Head of caudate nucleus (tissue), 42 donors: ENCODE data around the gene DSTYK.
A peak's percentile ranks its signal among the peaks of the same experiment; 100 is the strongest.

Experiments
- DNase-seq, 42 donors: peaks; one replicate each; pipeline versions ENCODE4 v3.0.0 to v3.0.0-alpha.2; 2020 to 2021; ENCODE audit warnings: mixed read lengths in 7 of 42
- intact Hi-C: fragments of 100-400 bp; cut with DNase I; formaldehyde crosslinking; loops from one replicate; pipeline ENCODE4 v1.15.0; 2022

Gene DSTYK

GRCh38 chr1:205227584-205228013 lies 16.1 kb upstream of the DSTYK start, which contains the start of gene TMCC2:
TSS of gene TMCC2 (plus strand) at chr1:205227946. CDS start at chr1:205228565, 619 bp downstream.
- DNase-seq = peak; percentile 92 to 99 (median 98)
- intact Hi-C loops = loop anchor here (1.0 to 2.0 kb wide), 2 partner anchors 16 to 29 kb away; partner anchors contain the start of gene DSTYK

- DNase-seq = peak in 3 of 42 donors; percentile 20 to 58 (median 26)
- intact Hi-C loops = loop anchor here (1.0 kb wide), 1 partner anchor 16 kb away; the partner anchor contains the start of gene DSTYK
These were observed 15.5 kb upstream of the DSTYK start for GRCh38 chr1:205226868-205227583.

GRCh38 chr1:205225901-205226765 lies 14.6 kb upstream of the DSTYK start:
- intact Hi-C loops = no loop called here
- DNase-seq = peak in 1 of 42 donors; percentile 21

GRCh38 chr1:205224736-205225135 lies 13.2 kb upstream of the DSTYK start:
- intact Hi-C loops = no loop called here
- DNase-seq = no peak

GRCh38 chr1:205220421-205220820 lies 8.9 kb upstream of the DSTYK start:
- DNase-seq = no peak
- intact Hi-C loops = no loop called here

GRCh38 chr1:205217418-205217817 lies 5.9 kb upstream of the DSTYK start:
- intact Hi-C loops = no loop called here
- DNase-seq = no peak

GRCh38 chr1:205216588-205216987 lies 5.1 kb upstream of the DSTYK start:
- no peak for DNase-seq
- intact Hi-C loops = no loop called here

- DNase-seq = no peak
- intact Hi-C loops = loop anchor here (5.0 kb wide), 1 partner anchor 92 kb away; the partner anchor contains the start of gene RBBP5
These were observed 3.3 kb upstream of the DSTYK start for GRCh38 chr1:205214756-205215155.

GRCh38 chr1:205211839-205212536 lies 486 bp upstream of the DSTYK start:
- intact Hi-C loops = loop anchor here (1.0 to 5.0 kb wide), 2 partner anchors 15 to 90 kb away; partner anchors contain the start of genes RBBP5 and TMCC2
- no peak for DNase-seq

- intact Hi-C loops = loop anchor here (1.0 to 5.0 kb wide), 2 partner anchors 17 to 88 kb away; partner anchors contain the start of genes RBBP5 and TMCC2
- DNase-seq = peak in 30 of 42 donors; percentile 14 to 68 (median 43)
These were observed 740 bp downstream of the DSTYK start for GRCh38 chr1:205210756-205211168.

GRCh38 chr1:205208811-205209210 lies 2.7 kb downstream of the DSTYK start:
- intact Hi-C loops = no loop called here
- DNase-seq = no peak

GRCh38 chr1:205205055-205205454 lies 6.4 kb downstream of the DSTYK start:
- intact Hi-C loops = no loop called here
- DNase-seq = no peak

- DNase-seq = no peak
- intact Hi-C loops = no loop called here
These were observed 7.0 kb downstream of the DSTYK start for GRCh38 chr1:205204552-205204951.

- DNase-seq = no peak
- intact Hi-C loops = no loop called here
These were observed 11.6 kb downstream of the DSTYK start for GRCh38 chr1:205199931-205200299.

GRCh38 chr1:205199090-205199930 lies 12.2 kb downstream of the DSTYK start:
- intact Hi-C loops = no loop called here
- peak in 16 of 42 donors; percentile 8 to 73 (median 28) for DNase-seq

- no peak for DNase-seq
- intact Hi-C loops = no loop called here
These were observed 19.2 kb downstream of the DSTYK start for GRCh38 chr1:205192287-205192686.

GRCh38 chr1:205191622-205192021 lies 19.9 kb downstream of the DSTYK start:
- no peak for DNase-seq
- intact Hi-C loops = no loop called here

GRCh38 chr1:205190845-205191577 lies 20.5 kb downstream of the DSTYK start:
- DNase-seq = no peak
- intact Hi-C loops = no loop called here
